ENCODE results near the gene LRRC75A.
A peak's percentile ranks its signal among the peaks of the same experiment; 100 is the strongest.

LRRC75A gene

GRCh38 chr17:16493531-16494046 is 1.6 kb upstream of the LRRC75A start:
- DNase-seq = no peak

GRCh38 chr17:16492613-16493530 is 879 bp upstream of the LRRC75A start:
- DNase-seq = no peak

GRCh38 chr17:16491131-16491702 is 776 bp downstream of the LRRC75A start:
- DNase-seq = no peak

GRCh38 chr17:16489431-16489830 is 2.6 kb downstream of the LRRC75A start:
- no peak for DNase-seq

- DNase-seq = no peak
Observed at GRCh38 chr17:16488968-16489337, 3.0 kb downstream of the LRRC75A start.

- DNase-seq = no peak
Observed at GRCh38 chr17:16488186-16488967, 3.6 kb downstream of the LRRC75A start.

- peak; percentile 85 to 88 for DNase-seq
Observed at GRCh38 chr17:16486373-16487250, 5.4 kb downstream of the LRRC75A start.

GRCh38 chr17:16484445-16485175 is 7.4 kb downstream of the LRRC75A start:
- no peak for DNase-seq

- DNase-seq = no peak
Observed at GRCh38 chr17:16483021-16483645, 8.9 kb downstream of the LRRC75A start.

GRCh38 chr17:16482253-16482652 is 9.7 kb downstream of the LRRC75A start:
- no peak for DNase-seq

GRCh38 chr17:16480995-16481394 is 11.0 kb downstream of the LRRC75A start:
- DNase-seq = no peak

- DNase-seq = no peak
Observed at GRCh38 chr17:16479264-16479663, 12.7 kb downstream of the LRRC75A start.

GRCh38 chr17:16478649-16479048 is 13.3 kb downstream of the LRRC75A start:
- no peak for DNase-seq

GRCh38 chr17:16477666-16478065 is 14.3 kb downstream of the LRRC75A start:
- DNase-seq = no peak

- DNase-seq = no peak
Observed at GRCh38 chr17:16477255-16477654, 14.7 kb downstream of the LRRC75A start.

- no peak for DNase-seq
Observed at GRCh38 chr17:16475179-16475704, 16.8 kb downstream of the LRRC75A start.

GRCh38 chr17:16474012-16474725 is 17.8 kb downstream of the LRRC75A start:
- DNase-seq = no peak

GRCh38 chr17:16473044-16474011 is 18.7 kb downstream of the LRRC75A start:
- no peak for DNase-seq

- DNase-seq = no peak
Observed at GRCh38 chr17:16472539-16472938, 19.5 kb downstream of the LRRC75A start.

Measured in NCI-H187 (cell line).